H1 (cell line): Measurements from ENCODE around the gene GALNT15. TPM values are rescaled to one million over a fixed set of nuclear protein-coding genes. Genes with fewer than 3 reads are reported as not detected.

Source experiments
- CTCF ChIA-PET: fragments of 300-600 bp; sonication (Branson Sonifier 250); formaldehyde crosslinking; loops from one replicate; lab custom pipeline; 2021; ENCODE audit not compliant: partially characterized antibody; lab: Charles Lee
- POLR2A ChIA-PET: fragments of 300-600 bp; sonication (Branson Sonifier 250); formaldehyde crosslinking; loops from one replicate; lab custom pipeline; 2021; ENCODE audit warnings: inconsistent platforms; ENCODE audit not compliant: partially characterized antibody; lab: Charles Lee
- DNase-seq, 2 experiments: peaks; one replicate each; pipeline versions ENCODE4 v3.0.0 to v3.0.0-alpha.2; 2010 to 2022; ENCODE audit warnings: low spot score in 2 of 2, low read depth in 1 of 2, mixed read lengths in 1 of 2
- FAIRE-seq: peaks from 2 replicates; lab custom pipeline; 2011; peaks lifted over from hg19 to GRCh38; lab: Jason Lieb, UNC
- H2AFZ ChIP-seq: 2 replicates; pipeline ENCODE4 v1.8.1; 2012; ENCODE audit warnings: low read length, inconsistent platforms
- H2AK5ac ChIP-seq: 2 replicates; pipeline ENCODE4 v1.6.1; 2013; ENCODE audit warnings: low read depth, low read length
- H2BK120ac ChIP-seq: replicated peaks from 2 replicates; pipeline ENCODE3; 2013; ENCODE audit warnings: low read depth, low read length, inconsistent platforms
- H2BK12ac ChIP-seq: 2 replicates; pipeline ENCODE4 v1.6.1; 2013; ENCODE audit warnings: low read depth, low read length
- H2BK15ac ChIP-seq: 2 replicates; pipeline ENCODE4 v1.6.1; 2013; ENCODE audit warnings: low read length
- H2BK20ac ChIP-seq: 2 replicates; pipeline ENCODE4 v1.6.1; 2013; ENCODE audit warnings: low read length
- H2BK5ac ChIP-seq: 2 replicates; pipeline ENCODE4 v1.6.1; 2013; ENCODE audit warnings: low read depth, low read length
- H3K14ac ChIP-seq: 2 replicates; pipeline ENCODE4 v1.6.1; 2013; ENCODE audit warnings: inconsistent platforms; ENCODE audit not compliant: insufficient read length
- H3K18ac ChIP-seq: 2 replicates; pipeline ENCODE4 v1.6.1; 2013; ENCODE audit warnings: low read length; ENCODE audit errors: extremely low read depth
- H3K23ac ChIP-seq: 2 replicates; pipeline ENCODE4 v1.6.1; 2013; ENCODE audit warnings: inconsistent platforms; ENCODE audit not compliant: insufficient read length
- H3K23me2 ChIP-seq: 2 replicates; pipeline ENCODE4 v1.6.1; 2013; ENCODE audit warnings: low read depth, low read length
- H3K27ac ChIP-seq: 2 replicates; pipeline ENCODE4 v1.6.1; 2011; ENCODE audit warnings: low read depth, low read length, inconsistent platforms
- H3K27me3 ChIP-seq, 4 experiments: replicated peaks in 1 of 4; 1 replicate in 1 of 4; 2 replicates in 3 of 4; pipeline versions ENCODE4 v1.6.1 to v1.8.1; 2011 to 2013; ENCODE audit warnings: low read length in 3 of 4, mild to moderate bottlenecking in 3 of 4, inconsistent platforms in 2 of 4, mixed read lengths in 2 of 4, moderate library complexity in 1 of 4; ENCODE audit not compliant: control insufficient read depth in 3 of 4, insufficient read depth in 3 of 4; ENCODE audit errors: extremely low read depth in 1 of 4
- H3K36me3 ChIP-seq, 4 experiments: 2 replicates each; pipeline versions ENCODE4 v1.6.1 to v1.8.1; 2011 to 2013; ENCODE audit warnings: mild to moderate bottlenecking in 4 of 4, low read length in 3 of 4, moderate library complexity in 2 of 4, control low read depth in 1 of 4, inconsistent platforms in 1 of 4; ENCODE audit not compliant: insufficient read depth in 4 of 4, control insufficient read depth in 2 of 4
- H3K4ac ChIP-seq: replicated peaks from 2 replicates; pipeline ENCODE3; 2013; ENCODE audit warnings: low read length, low read depth, mixed read lengths, inconsistent platforms; ENCODE audit not compliant: insufficient read length
- H3K4me1 ChIP-seq, 4 experiments: replicated peaks in 1 of 4; 1 replicate in 1 of 4; 2 replicates in 3 of 4; pipeline versions ENCODE4 v1.6.1 to v1.8.1; 2011 to 2013; ENCODE audit warnings: low read length in 3 of 4, inconsistent platforms in 2 of 4, mixed read lengths in 1 of 4; ENCODE audit not compliant: insufficient read depth in 4 of 4, control insufficient read depth in 3 of 4
- H3K4me2 ChIP-seq, 2 experiments: 2 replicates each; pipeline versions ENCODE4 v1.6.1 to v1.8.1; 2011 to 2013; ENCODE audit warnings: low read depth in 2 of 2, low read length in 2 of 2, control low read depth in 1 of 2, inconsistent platforms in 1 of 2, mild to moderate bottlenecking in 1 of 2; ENCODE audit not compliant: insufficient read depth in 1 of 2
- H3K4me3 ChIP-seq, 4 experiments: fragments of 200-600, 300-600 bp in 1 of 4; sonication (generic), shearing (Covaris generic), sonication (Bioruptor Twin) in 1 of 4; 2 replicates each; pipeline versions ENCODE4 v1.5.1 to v1.8.1; 2011 to 2016; ENCODE audit warnings: low read length in 4 of 4, low read depth in 3 of 4, control low read depth in 2 of 4, inconsistent platforms in 2 of 4, mild to moderate bottlenecking in 2 of 4, mixed read lengths in 1 of 4, moderate library complexity in 1 of 4; ENCODE audit not compliant: insufficient read depth in 2 of 4; ENCODE audit errors: extremely low read depth in 1 of 4
- H3K56ac ChIP-seq: replicated peaks from 2 replicates; pipeline ENCODE3; 2013; ENCODE audit warnings: low read depth, mild to moderate bottlenecking, mixed read lengths, low read length, inconsistent platforms; ENCODE audit not compliant: insufficient read length
- H3K79me1 ChIP-seq: 2 replicates; pipeline ENCODE4 v1.6.1; 2013; ENCODE audit warnings: low read depth, low read length, control low read depth
- H3K79me2 ChIP-seq, 2 experiments: 2 replicates each; pipeline versions ENCODE4 v1.6.1 to v1.8.1; 2012 to 2013; ENCODE audit warnings: low read length in 2 of 2, mild to moderate bottlenecking in 2 of 2, inconsistent platforms in 1 of 2; ENCODE audit not compliant: insufficient read depth in 2 of 2, control insufficient read depth in 1 of 2
- H3K9ac ChIP-seq, 4 experiments: replicated peaks in 1 of 4; 1 replicate in 1 of 4; 2 replicates in 3 of 4; pipeline versions ENCODE4 v1.6.1 to v1.8.1; 2011 to 2013; ENCODE audit warnings: low read depth in 3 of 4, low read length in 3 of 4, control low read depth in 2 of 4, mild to moderate bottlenecking in 2 of 4, moderate library complexity in 2 of 4, inconsistent platforms in 1 of 4; ENCODE audit errors: extremely low read depth in 1 of 4
- H3K9me3 ChIP-seq, 2 experiments: 2 replicates each; pipeline versions ENCODE4 v1.6.1 to v1.8.1; 2012 to 2013; ENCODE audit warnings: mild to moderate bottlenecking in 2 of 2, moderate library complexity in 2 of 2, control low read depth in 1 of 2, inconsistent platforms in 1 of 2, low read depth in 1 of 2, low read length in 1 of 2, mixed read lengths in 1 of 2; ENCODE audit not compliant: insufficient read depth in 2 of 2
- H4K20me1 ChIP-seq, 2 experiments: replicated peaks in 1 of 2; 2 replicates each; pipeline versions ENCODE3 to v1.8.1; 2011 to 2013; ENCODE audit warnings: inconsistent platforms in 2 of 2, low read length in 2 of 2, mild to moderate bottlenecking in 1 of 2; ENCODE audit not compliant: insufficient read depth in 2 of 2, control insufficient read depth in 1 of 2
- H4K5ac ChIP-seq: 2 replicates; pipeline ENCODE4 v1.6.1; 2013; ENCODE audit warnings: low read length, low read depth, mixed read lengths, inconsistent platforms; ENCODE audit not compliant: insufficient read length
- H4K8ac ChIP-seq: 2 replicates; pipeline ENCODE4 v1.8.0; 2013; ENCODE audit warnings: mild to moderate bottlenecking, moderate library complexity, low read length, inconsistent platforms; ENCODE audit not compliant: insufficient read depth; ENCODE audit errors: extremely low read depth
- H4K91ac ChIP-seq: replicated peaks from 2 replicates; pipeline ENCODE3; 2013; ENCODE audit warnings: low read length, mixed read lengths, inconsistent platforms; ENCODE audit not compliant: insufficient read length
- ATF2 ChIP-seq: IDR thresholded peaks from 2 replicates; pipeline ENCODE4 v1.6.1; 2012; ENCODE audit warnings: low read length, inconsistent platforms
- BCL11A ChIP-seq, 2 experiments: IDR thresholded peaks; one replicate each; pipeline ENCODE4 v1.6.1; 2011; ENCODE audit warnings: low read depth in 2 of 2, low read length in 2 of 2, mild to moderate bottlenecking in 2 of 2
- CTBP2 ChIP-seq: IDR thresholded peaks from 2 replicates; pipeline ENCODE4 v1.7.0; 2011; ENCODE audit warnings: borderline replicate concordance, mild to moderate bottlenecking, moderate library complexity, mixed read lengths, low read length; ENCODE audit not compliant: insufficient read depth, insufficient read length
- CTCF ChIP-seq, 3 experiments: IDR thresholded peaks; 1 replicate in 2 of 3; 2 replicates in 1 of 3; pipeline versions ENCODE4 v1.5.1 to v1.6.1; 2011; ENCODE audit warnings: low read length in 3 of 3, mild to moderate bottlenecking in 3 of 3, inconsistent platforms in 2 of 3, low read depth in 1 of 3, moderate library complexity in 1 of 3; ENCODE audit not compliant: insufficient read depth in 1 of 3; ENCODE audit errors: control extremely low read depth in 1 of 3
- FOSL1 ChIP-seq: IDR thresholded peaks from 2 replicates; pipeline ENCODE4 v1.6.1; 2011; ENCODE audit warnings: mild to moderate bottlenecking, low read depth, low read length, moderate library complexity; ENCODE audit not compliant: insufficient read depth
- RXRA ChIP-seq: IDR thresholded peaks from 2 replicates; pipeline ENCODE4 v1.6.1; 2011; ENCODE audit warnings: low read depth, mild to moderate bottlenecking, low read length, moderate library complexity; ENCODE audit not compliant: insufficient read depth
- SP2 ChIP-seq: IDR thresholded peaks from 2 replicates; pipeline ENCODE4 v1.6.1; 2012; ENCODE audit warnings: mild to moderate bottlenecking, low read length, inconsistent platforms
- TAF7 ChIP-seq: optimal IDR thresholded peaks from 2 replicates; pipeline ENCODE3; 2011; ENCODE audit warnings: low read depth, mild to moderate bottlenecking, inconsistent platforms, low read length, moderate library complexity, borderline replicate concordance
- ZNF274 ChIP-seq: IDR thresholded peaks from 2 replicates; pipeline ENCODE4 v1.7.0; 2012; ENCODE audit warnings: low read length, borderline replicate concordance; ENCODE audit errors: extremely low read depth
- WGBS, 2 experiments: shearing (Covaris generic) in 1 of 2; methylation state at CpG; one replicate each; pipeline versions ENCODE4 v1.1.6 to v1.1.7; 2013 to 2015; ENCODE audit warnings: low lambda C conversion rate in 2 of 2, mixed read lengths in 2 of 2, inconsistent platforms in 1 of 2, low coverage in 1 of 2, missing lambda C conversion rate in 1 of 2; ENCODE audit not compliant: insufficient replicate concordance in 2 of 2, insufficient coverage in 1 of 2, insufficient read length in 1 of 2; ENCODE audit errors: extremely low coverage in 1 of 2, missing lambda C conversion rate in 1 of 2; 5-methylcytosine and 5-hydroxymethylcytosine counted together
- polyA plus RNA-seq, 7 experiments: library from polyadenylated mRNA; depleted of rRNA in 3 of 7; stranded (reverse) in 5 of 7; unstranded in 2 of 7; fragments of >200 nt in 5 of 7; fragments of 200-250 nt in 2 of 7; gene quantifications; 1 replicate in 5 of 7; 2 replicates in 1 of 7; 4 replicates in 1 of 7; pipeline versions ENCODE4 v1.2.1 to v1.2.3, GENCODE V29; 2011 to 2013; ENCODE audit warnings: missing spikeins in 2 of 7, mixed read lengths in 2 of 7
- total RNA-seq: library from RNA; stranded (reverse); fragmentation: NEBNext Ultra II Directional; extraction: Animal tissue kit (Norgen Biotek cat#: 25700); gene quantifications from 2 replicates; pipeline ENCODE4 v1.2.1, GENCODE V29; 2021

Gene GALNT15
- total and polyA plus RNA-seq, 2 of the 8 experiments (the other 6 are each of a cell fraction or from before 2014, with no cell fraction given), result 0.02 TPM; not detected in 1

- Histone ChIP-seq H3K4ac (no peak overlapping the region), H2BK120ac (no peak overlapping the region), H3K27ac (no peak overlapping the region), H3K4me3 (no peak overlapping the region), H4K5ac (no peak overlapping the region), H4K20me1 (no peaks in the 10 kb centered on the region), H2AK5ac (no peak overlapping the region), H2BK20ac (no peak overlapping the region), H3K79me1 (no peaks in the 10 kb centered on the region), H3K14ac (no peak overlapping the region), H3K4me1 (no peaks in the 10 kb centered on the region), H3K23ac (no peak overlapping the region), H3K4me2 (no peak overlapping the region), H2BK12ac (no peak overlapping the region), H3K23me2 (no peaks in the 10 kb centered on the region), H2BK15ac (no peak overlapping the region), H4K91ac (no peak overlapping the region), H2AFZ (no peak overlapping the region), H3K18ac (no peak overlapping the region), H3K79me2 (no peaks in the 10 kb centered on the region), H3K27me3 (no peaks in the 10 kb centered on the region), H3K36me3 (peaks cover 0 to 13% (median 3%) of the 10 kb centered on the region in 4 experiments; a peak in 5 of 8 replicates), H3K56ac (no peak overlapping the region), H3K9ac (no peak overlapping the region), H3K9me3 (no peaks in the 10 kb centered on the region), H4K8ac (no peak overlapping the region), H2BK5ac (no peak overlapping the region)
- FAIRE-seq, result no peak
- ChIA-PET CTCF (interaction anchor here (0.8 to 2.1 kb wide), 5 partner anchors 8 to 605 kb away, joined by 3 to 6 read pairs (median 4); no protein-coding TSS in a partner anchor), POLR2A (interaction anchor here (0.6 to 2.7 kb wide), 2 partner anchors 9 kb away, joined by 3 to 10 read pairs; partner anchors contain the start of genes DPH3 and OXNAD1)
- WGBS, 2 experiments, result 72% methylated on average over 5 of the region's 5 CpGs; no CpG with 5 or more reads in 1 of the 2 experiments
- DNase-seq, result no peak
- TF ChIP-seq SP2, result no peak
- no peak for TF ChIP-seq TAF7
- no peak for TF ChIP-seq ATF2
- no peak for TF ChIP-seq ZNF274
- TF ChIP-seq FOSL1, result no peak
- TF ChIP-seq BCL11A (IDR thresholded peaks at IDR 0.05; ENCODE audit: low read depth in 2 of 2, low read length in 2 of 2), result no peak
- no peak for TF ChIP-seq CTCF (IDR thresholded peaks at IDR 0.05; ENCODE audit: control extremely low read depth in 1 of 3, insufficient read depth in 1 of 3, low read depth in 1 of 3, low read length in 3 of 3)
- TF ChIP-seq CTBP2, result no peak
- TF ChIP-seq RXRA, result no peak
Observed at GRCh38 chr3:16255726-16256125, 81.2 kb downstream of the GALNT15 start.
